PC-3 (cell line): Measurements from ENCODE around the gene TRIM66.

Source experiments
- CTCF ChIP-seq: fragments of 300-600 bp; sonication (generic); conservative IDR thresholded peaks from 2 replicates; pipeline ENCODE4 v1.5.1; 2017; ENCODE audit warnings: antibody characterized with exemption, low read depth, mild to moderate bottlenecking, low read length
- EZH2 ChIP-seq: fragments of 300-600 bp; sonication (generic); IDR thresholded peaks from one replicate; pipeline ENCODE4 v1.6.1; 2017; ENCODE audit warnings: antibody characterized with exemption, mild to moderate bottlenecking, low read length; ENCODE audit not compliant: unreplicated experiment
- EZH2phosphoT487 ChIP-seq: fragments of 300-600 bp; sonication (generic); IDR thresholded peaks from 2 replicates; pipeline ENCODE4 v1.6.1; 2018; ENCODE audit warnings: mild to moderate bottlenecking, antibody characterized with exemption, low read length, borderline replicate concordance

DNA sequence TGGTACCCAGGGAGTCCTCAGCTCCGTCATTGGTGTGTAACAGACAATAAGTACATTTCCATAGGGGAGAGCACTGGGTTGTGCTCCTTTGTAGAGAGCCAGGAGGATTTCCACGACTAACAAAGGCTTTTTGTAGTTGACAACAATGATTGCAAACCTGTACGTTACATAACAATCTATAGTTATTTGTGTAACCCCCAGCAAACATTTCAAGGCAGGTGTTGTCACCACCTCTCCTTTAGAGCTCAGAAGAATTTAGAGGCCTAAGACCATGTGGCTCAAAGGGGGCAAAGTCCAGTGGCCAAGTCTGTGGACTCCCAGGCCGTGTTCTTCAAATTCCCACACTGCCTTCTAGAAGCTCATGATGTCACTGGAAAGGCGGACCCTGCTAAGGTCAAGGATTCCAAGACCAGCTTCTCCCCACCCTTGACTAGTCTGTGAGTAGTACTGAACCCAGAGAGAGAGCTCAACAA lies 15.9 kb upstream of the TRIM66 start:
- TF ChIP-seq CTCF: no peak
- TF ChIP-seq EZH2phosphoT487: no peak
- no peak for TF ChIP-seq EZH2
